ENCODE data around the gene SIM1.

The SIM1 gene

GRCh38 chr6:100488244-100488643 is 23.5 kb upstream of the SIM1 start:
- Histone ChIP-seq H3K4me3 (ENCODE audit: low read depth, low read length) (no peak overlapping the region), H3K36me3 (ENCODE audit: control insufficient read depth, insufficient read depth, low read length) (no peaks in the 10 kb centered on the region), H3K9ac (ENCODE audit: low read length) (no peak overlapping the region), H3K27me3 (ENCODE audit: control insufficient read depth, insufficient read depth, low read length) (no peaks in the 10 kb centered on the region), H3K9me3 (ENCODE audit: control insufficient read depth, insufficient read depth, low read depth, low read length) (peaks cover 5% of the 10 kb centered on the region), H3K4me1 (ENCODE audit: control insufficient read depth, insufficient read depth, low read length) (peaks cover 14% of the 10 kb centered on the region), H3K27ac (ENCODE audit: low read depth, low read length) (no peak overlapping the region)

GRCh38 chr6:100487638-100488037 is 22.9 kb upstream of the SIM1 start:
- Histone ChIP-seq H3K4me3 (ENCODE audit: low read depth, low read length) (no peak overlapping the region), H3K27ac (ENCODE audit: low read depth, low read length) (no peak overlapping the region), H3K9ac (ENCODE audit: low read length) (no peak overlapping the region), H3K4me1 (ENCODE audit: control insufficient read depth, insufficient read depth, low read length) (peaks cover 8% of the 10 kb centered on the region), H3K36me3 (ENCODE audit: control insufficient read depth, insufficient read depth, low read length) (no peaks in the 10 kb centered on the region), H3K9me3 (ENCODE audit: control insufficient read depth, insufficient read depth, low read depth, low read length) (peaks cover 5% of the 10 kb centered on the region), H3K27me3 (ENCODE audit: control insufficient read depth, insufficient read depth, low read length) (no peaks in the 10 kb centered on the region)

- H3K27ac ChIP-seq (ENCODE audit: low read depth, low read length), result no peak overlapping the region
- H3K27me3 ChIP-seq (ENCODE audit: control insufficient read depth, insufficient read depth, low read length), result no peaks in the 10 kb centered on the region
- H3K36me3 ChIP-seq (ENCODE audit: control insufficient read depth, insufficient read depth, low read length), result no peaks in the 10 kb centered on the region
- peaks cover 2% of the 10 kb centered on the region; the same call in 1 of the 2 replicates for H3K9me3 ChIP-seq (ENCODE audit: control insufficient read depth, insufficient read depth, low read depth, low read length)
- H3K9ac ChIP-seq (ENCODE audit: low read length), result no peak overlapping the region
- no peak overlapping the region for H3K4me3 ChIP-seq (ENCODE audit: low read depth, low read length)
- no peaks in the 10 kb centered on the region for H3K4me1 ChIP-seq (ENCODE audit: control insufficient read depth, insufficient read depth, low read length)
Observed at GRCh38 chr6:100485268-100485667, 20.5 kb upstream of the SIM1 start.

- no peaks in the 10 kb centered on the region for H3K36me3 ChIP-seq (ENCODE audit: control insufficient read depth, insufficient read depth, low read length)
- no peaks in the 10 kb centered on the region for H3K27me3 ChIP-seq (ENCODE audit: control insufficient read depth, insufficient read depth, low read length)
- no peaks in the 10 kb centered on the region for H3K9me3 ChIP-seq (ENCODE audit: control insufficient read depth, insufficient read depth, low read depth, low read length)
- no peaks in the 10 kb centered on the region for H3K4me1 ChIP-seq (ENCODE audit: control insufficient read depth, insufficient read depth, low read length)
- no peak overlapping the region for H3K4me3 ChIP-seq (ENCODE audit: low read depth, low read length)
- no peak overlapping the region for H3K9ac ChIP-seq (ENCODE audit: low read length)
- no peak overlapping the region for H3K27ac ChIP-seq (ENCODE audit: low read depth, low read length)
Observed at GRCh38 chr6:100484474-100484873, 19.8 kb upstream of the SIM1 start.

- Histone ChIP-seq H3K4me1 (ENCODE audit: control insufficient read depth, insufficient read depth, low read length) (no peaks in the 10 kb centered on the region), H3K27ac (ENCODE audit: low read depth, low read length) (no peak overlapping the region), H3K4me3 (ENCODE audit: low read depth, low read length) (no peak overlapping the region), H3K36me3 (ENCODE audit: control insufficient read depth, insufficient read depth, low read length) (no peaks in the 10 kb centered on the region), H3K9me3 (ENCODE audit: control insufficient read depth, insufficient read depth, low read depth, low read length) (no peaks in the 10 kb centered on the region), H3K27me3 (ENCODE audit: control insufficient read depth, insufficient read depth, low read length) (no peaks in the 10 kb centered on the region), H3K9ac (ENCODE audit: low read length) (no peak overlapping the region)
Observed at GRCh38 chr6:100482698-100483097, 18.0 kb upstream of the SIM1 start.

- Histone ChIP-seq H3K4me3 (ENCODE audit: low read depth, low read length) (no peak overlapping the region), H3K9me3 (ENCODE audit: control insufficient read depth, insufficient read depth, low read depth, low read length) (no peaks in the 10 kb centered on the region), H3K9ac (ENCODE audit: low read length) (no peak overlapping the region), H3K27ac (ENCODE audit: low read depth, low read length) (no peak overlapping the region), H3K36me3 (ENCODE audit: control insufficient read depth, insufficient read depth, low read length) (no peaks in the 10 kb centered on the region), H3K27me3 (ENCODE audit: control insufficient read depth, insufficient read depth, low read length) (peaks cover 9% of the 10 kb centered on the region; the same call in 1 of the 2 replicates), H3K4me1 (ENCODE audit: control insufficient read depth, insufficient read depth, low read length) (no peaks in the 10 kb centered on the region)
Observed at GRCh38 chr6:100479179-100480035, 14.7 kb upstream of the SIM1 start.

- Histone ChIP-seq H3K4me1 (ENCODE audit: control insufficient read depth, insufficient read depth, low read length) (no peaks in the 10 kb centered on the region), H3K4me3 (ENCODE audit: low read depth, low read length) (no peak overlapping the region), H3K27ac (ENCODE audit: low read depth, low read length) (no peak overlapping the region), H3K27me3 (ENCODE audit: control insufficient read depth, insufficient read depth, low read length) (peaks cover 45% of the 10 kb centered on the region), H3K9me3 (ENCODE audit: control insufficient read depth, insufficient read depth, low read depth, low read length) (no peaks in the 10 kb centered on the region), H3K36me3 (ENCODE audit: control insufficient read depth, insufficient read depth, low read length) (no peaks in the 10 kb centered on the region), H3K9ac (ENCODE audit: low read length) (no peak overlapping the region)
Observed at GRCh38 chr6:100475554-100476320, 11.0 kb upstream of the SIM1 start.

- Histone ChIP-seq H3K36me3 (ENCODE audit: control insufficient read depth, insufficient read depth, low read length) (no peaks in the 10 kb centered on the region), H3K27me3 (ENCODE audit: control insufficient read depth, insufficient read depth, low read length) (peaks cover 71% of the 10 kb centered on the region)
Observed at GRCh38 chr6:100473182-100473581, 8.5 kb upstream of the SIM1 start.

GRCh38 chr6:100472674-100473073 is 8.0 kb upstream of the SIM1 start:
- Histone ChIP-seq H3K36me3 (ENCODE audit: control insufficient read depth, insufficient read depth, low read length) (no peaks in the 10 kb centered on the region), H3K9me3 (ENCODE audit: control insufficient read depth, insufficient read depth, low read depth, low read length) (no peaks in the 10 kb centered on the region), H3K9ac (ENCODE audit: low read length) (no peak overlapping the region), H3K4me1 (ENCODE audit: control insufficient read depth, insufficient read depth, low read length) (peaks cover 14% of the 10 kb centered on the region), H3K4me3 (ENCODE audit: low read depth, low read length) (no peak overlapping the region), H3K27ac (ENCODE audit: low read depth, low read length) (no peak overlapping the region), H3K27me3 (ENCODE audit: control insufficient read depth, insufficient read depth, low read length) (peaks cover 76% of the 10 kb centered on the region)

More at GRCh38 chr6:100473182-100473581, 8.5 kb upstream of the SIM1 start:
- H3K4me1 ChIP-seq (ENCODE audit: control insufficient read depth, insufficient read depth, low read length), result peaks cover 13% of the 10 kb centered on the region
- no peaks in the 10 kb centered on the region for H3K9me3 ChIP-seq (ENCODE audit: control insufficient read depth, insufficient read depth, low read depth, low read length)
- H3K4me3 ChIP-seq (ENCODE audit: low read depth, low read length), result no peak overlapping the region
- no peak overlapping the region for H3K27ac ChIP-seq (ENCODE audit: low read depth, low read length)
- no peak overlapping the region for H3K9ac ChIP-seq (ENCODE audit: low read length)

GRCh38 chr6:100470422-100471120 is 5.8 kb upstream of the SIM1 start:
- Histone ChIP-seq H3K9ac (ENCODE audit: low read length) (no peak overlapping the region), H3K9me3 (ENCODE audit: control insufficient read depth, insufficient read depth, low read depth, low read length) (no peaks in the 10 kb centered on the region), H3K4me3 (ENCODE audit: low read depth, low read length) (no peak overlapping the region), H3K4me1 (ENCODE audit: control insufficient read depth, insufficient read depth, low read length) (peaks cover 34% of the 10 kb centered on the region), H3K36me3 (ENCODE audit: control insufficient read depth, insufficient read depth, low read length) (no peaks in the 10 kb centered on the region), H3K27me3 (ENCODE audit: control insufficient read depth, insufficient read depth, low read length) (peaks cover 92% of the 10 kb centered on the region), H3K27ac (ENCODE audit: low read depth, low read length) (no peak overlapping the region)

All from HUES6 (cell line).